Sigmoid colon (tissue), 7 donors: ENCODE measurements around the gene MAPKAP1. TPM values are rescaled to one million over a fixed set of nuclear protein-coding genes. Genes with fewer than 3 reads are reported as not detected.

Experiments
- DNase-seq: peaks from one replicate; pipeline ENCODE4 v3.0.0-alpha.2; 2019
- H3K27ac ChIP-seq, 4 donors: fragments of 200-600 bp; sonication (generic); one replicate each; pipeline ENCODE4 v1.5.1; 2016 to 2019; ENCODE audit warnings: mild to moderate bottlenecking in 1 of 4
- H3K27me3 ChIP-seq, 3 donors: fragments of 200-600 bp; sonication (generic); one replicate each; pipeline ENCODE4 v1.5.1; 2019; ENCODE audit warnings: mild to moderate bottlenecking in 1 of 3
- H3K36me3 ChIP-seq, 4 donors: fragments of 200-600 bp; sonication (generic); one replicate each; pipeline ENCODE4 v1.5.1; 2016 to 2019
- H3K4me1 ChIP-seq, 4 donors: fragments of 200-600 bp; sonication (generic); one replicate each; pipeline ENCODE4 v1.5.1; 2017 to 2019
- H3K4me3 ChIP-seq, 4 donors: fragments of 200-600 bp; sonication (generic); one replicate each; pipeline ENCODE4 v1.5.1; 2017 to 2019; ENCODE audit warnings: mild to moderate bottlenecking in 2 of 4, moderate library complexity in 1 of 4
- H3K9me3 ChIP-seq, 4 donors: fragments of 200-600 bp in 3 of 4; sonication (generic) in 3 of 4; one replicate each; pipeline versions ENCODE4 v1.5.1 to v1.6.1; 2013 to 2019
- CTCF ChIP-seq, 4 experiments: fragments of 450-650 bp in 3 of 4; fragments of 200-600 bp in 1 of 4; IDR thresholded peaks; one replicate each; pipeline ENCODE4 v1.5.1; 2016 to 2019; ENCODE audit warnings: antibody characterized with exemption in 4 of 4, mild to moderate bottlenecking in 3 of 4, moderate library complexity in 2 of 4
- EP300 ChIP-seq, 4 donors: sonication (generic); formaldehyde crosslinking; IDR thresholded peaks; one replicate each; pipeline ENCODE4 v1.6.1; 2017; ENCODE audit warnings: antibody characterized with exemption in 4 of 4
- POLR2A ChIP-seq, 2 donors: fragments of 450-650 bp; IDR thresholded peaks; one replicate each; pipeline ENCODE4 v1.6.1; 2016; ENCODE audit warnings: antibody characterized with exemption in 2 of 2, mild to moderate bottlenecking in 2 of 2, moderate library complexity in 2 of 2
- POLR2AphosphoS5 ChIP-seq, 4 donors: sonication (generic); formaldehyde crosslinking; IDR thresholded peaks; one replicate each; pipeline ENCODE4 v1.6.1; 2017; ENCODE audit warnings: antibody characterized with exemption in 4 of 4
- WGBS, 2 donors: extraction: QIAGEN DNeasy Blood & Tissue Kit; methylation state at CpG; one replicate each; pipeline ENCODE4 v1.1.7; 2013; 5-methylcytosine and 5-hydroxymethylcytosine counted together
- intact Hi-C: fragments of 100-400 bp; cut with DNase I; formaldehyde crosslinking; loops from one replicate; pipeline ENCODE4 v1.15.1; 2023
- polyA plus RNA-seq, 3 donors: library from polyadenylated mRNA; stranded (reverse); fragments of 200-250 nt; gene quantifications; one replicate each; pipeline ENCODE4 v1.2.3, GENCODE V29; 2013
- total RNA-seq, 4 donors: library from RNA; depleted of rRNA; stranded (reverse); fragments of >200 nt; gene quantifications; one replicate each; pipeline ENCODE4 v1.1.0, GENCODE V29; 2016
- donor health status: healthy with polysubstance abuse.
- donor health status: Bipolar disorder and iron deficiency.
- donor health status: healthy.

MAPKAP1 gene
- total and polyA plus RNA-seq, 7 donors: 37.2 to 155 (median 84.3) TPM

GRCh38 chr9:125648294-125648693 is 58.7 kb downstream of the MAPKAP1 start:
- H3K4me3 ChIP-seq: no peak overlapping the region
- no peaks in the 10 kb centered on the region for H3K9me3 ChIP-seq
- no peak for TF ChIP-seq CTCF (IDR thresholded peaks at IDR 0.05)
- no peak for TF ChIP-seq POLR2AphosphoS5 (IDR thresholded peaks at IDR 0.05)
- TF ChIP-seq EP300 (IDR thresholded peaks at IDR 0.05): no peak
- no peak for TF ChIP-seq POLR2A (IDR thresholded peaks at IDR 0.05)
- WGBS, 2 donors: 91 to 92% methylated on average over 1 of the region's 1 CpG
- no peak for DNase-seq
- peaks cover 0 to 32% (median 22%) of the 10 kb centered on the region in 4 donors for H3K4me1 ChIP-seq
- H3K36me3 ChIP-seq: no peaks in the 10 kb centered on the region
- intact Hi-C loops: no loop called here
- H3K27me3 ChIP-seq: no peaks in the 10 kb centered on the region
- no peak overlapping the region for H3K27ac ChIP-seq

- peak overlapping the region in 3 of 4 donors; percentile 2 to 17 (median 9) for H3K4me3 ChIP-seq
- intact Hi-C loops: no loop called here
- TF ChIP-seq POLR2A (IDR thresholded peaks at IDR 0.05) (no peak), CTCF (IDR thresholded peaks at IDR 0.05) (no peak), EP300 (IDR thresholded peaks at IDR 0.05) (no peak), POLR2AphosphoS5 (IDR thresholded peaks at IDR 0.05) (no peak)
- no peaks in the 10 kb centered on the region for H3K36me3 ChIP-seq
- no peaks in the 10 kb centered on the region for H3K9me3 ChIP-seq
- WGBS, 2 donors: 20 to 32% methylated on average over 6 of the region's 6 CpGs
- no peak for DNase-seq
- no peaks in the 10 kb centered on the region for H3K27me3 ChIP-seq
- H3K27ac ChIP-seq: peak overlapping the region in 3 of 4 donors; percentile 15 to 48 (median 42)
- H3K4me1 ChIP-seq: peaks cover 0 to 28% (median 19%) of the 10 kb centered on the region in 4 donors
Observed at GRCh38 chr9:125646621-125647100, 60.3 kb downstream of the MAPKAP1 start.

DNA sequence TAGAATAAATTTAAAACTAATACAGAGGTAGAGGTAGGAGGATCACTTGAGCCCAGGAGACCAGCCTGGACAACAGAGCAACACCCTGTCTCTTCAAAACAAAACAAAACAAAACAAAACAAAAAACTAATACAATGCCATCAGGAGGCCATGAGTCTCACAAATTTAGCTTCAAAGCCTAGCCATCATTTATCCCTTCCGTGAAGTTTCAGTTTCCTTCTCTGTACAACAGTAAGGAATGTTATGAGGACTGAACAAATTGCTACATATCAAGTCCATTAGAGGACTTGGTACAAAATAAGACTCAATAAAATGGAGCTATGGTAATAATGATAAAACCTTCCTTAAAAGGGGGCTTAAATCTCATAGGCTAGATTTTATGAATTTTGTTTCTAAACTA is 60.8 kb downstream of the MAPKAP1 start:
- H3K36me3 ChIP-seq: no peaks in the 10 kb centered on the region
- DNase-seq: no peak
- H3K27ac ChIP-seq: peak overlapping the region in 3 of 4 donors; percentile 15 to 48 (median 42)
- 25 to 79% methylated on average over 1 of the region's 1 CpG for WGBS, 2 donors
- H3K27me3 ChIP-seq: no peaks in the 10 kb centered on the region
- H3K9me3 ChIP-seq: no peaks in the 10 kb centered on the region
- TF ChIP-seq POLR2A (IDR thresholded peaks at IDR 0.05) (no peak), POLR2AphosphoS5 (IDR thresholded peaks at IDR 0.05) (no peak), EP300 (IDR thresholded peaks at IDR 0.05) (no peak), CTCF (IDR thresholded peaks at IDR 0.05) (no peak)
- H3K4me3 ChIP-seq: peak overlapping the region in 3 of 4 donors; percentile 2 to 17 (median 9)
- peaks cover 0 to 28% (median 18%) of the 10 kb centered on the region in 4 donors for H3K4me1 ChIP-seq
- intact Hi-C loops: no loop called here

DNA sequence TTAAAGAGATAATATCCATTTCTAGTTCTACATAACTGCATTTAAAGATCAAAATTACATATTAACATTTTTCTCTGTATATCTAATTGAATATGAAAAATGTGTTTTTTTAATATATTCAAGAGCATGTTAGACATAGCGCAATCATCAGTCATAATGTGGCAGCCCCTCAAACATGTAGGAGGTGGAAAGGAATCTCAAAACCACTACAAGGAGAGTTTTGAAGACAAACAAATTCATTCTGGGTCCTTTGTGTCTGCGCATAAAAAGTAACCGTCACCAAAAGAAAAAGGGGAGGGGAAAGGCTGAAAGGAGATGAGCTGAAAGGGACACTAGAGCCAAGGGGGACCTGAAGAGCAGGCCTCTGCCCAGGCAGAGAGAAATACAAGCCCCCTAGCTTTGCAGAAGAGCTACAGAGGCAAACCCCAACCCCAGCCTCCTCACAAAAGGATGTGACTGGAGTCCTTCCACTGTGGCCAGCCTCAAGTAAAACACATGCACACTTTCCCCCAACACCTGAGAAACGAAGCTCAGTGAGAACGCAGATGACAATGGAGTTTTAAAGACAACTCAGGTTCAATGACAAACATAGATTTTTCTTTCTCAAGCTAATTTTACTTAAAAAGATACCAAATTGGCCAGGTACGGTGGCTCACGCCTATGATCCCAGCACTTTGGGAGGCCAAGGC is 62.0 kb downstream of the MAPKAP1 start:
- Histone ChIP-seq H3K27me3 (no peaks in the 10 kb centered on the region), H3K4me1 (peaks cover 0 to 28% (median 18%) of the 10 kb centered on the region in 4 donors), H3K27ac (no peak overlapping the region), H3K36me3 (no peaks in the 10 kb centered on the region), H3K9me3 (no peaks in the 10 kb centered on the region), H3K4me3 (no peak overlapping the region)
- DNase-seq: no peak
- WGBS, 2 donors: 86 to 97% methylated on average over 7 of the region's 7 CpGs
- no peak for TF ChIP-seq EP300 (IDR thresholded peaks at IDR 0.05)
- TF ChIP-seq CTCF (IDR thresholded peaks at IDR 0.05): no peak
- no peak for TF ChIP-seq POLR2A (IDR thresholded peaks at IDR 0.05)
- no peak for TF ChIP-seq POLR2AphosphoS5 (IDR thresholded peaks at IDR 0.05)
- intact Hi-C loops: no loop called here
